Keratinocyte (primary cell): ENCODE results near the gene MRTFB. TPM values are rescaled to one million over a fixed set of nuclear protein-coding genes. Genes with fewer than 3 reads are reported as not detected.

Experiments
- DNase-seq: peaks from one replicate; pipeline ENCODE4 v3.0.0-alpha.2; 2011; ENCODE audit warnings: low read depth, missing footprints, low spot score
- FAIRE-seq: peaks from 2 replicates; lab custom pipeline; 2011; peaks lifted over from hg19 to GRCh38; lab: Jason Lieb, UNC
- H2AFZ ChIP-seq: 2 replicates; pipeline ENCODE4 v1.6.0; 2012; ENCODE audit warnings: low read length, control low read depth, inconsistent platforms; ENCODE audit not compliant: control insufficient read depth
- H3K27ac ChIP-seq: 2 replicates; pipeline ENCODE4 v1.5.1; 2011; ENCODE audit warnings: low read length; ENCODE audit not compliant: control insufficient read depth, insufficient read depth
- H3K27me3 ChIP-seq: 3 replicates; pipeline ENCODE4 v1.6.0; 2011; ENCODE audit warnings: low read length; ENCODE audit not compliant: control insufficient read depth, insufficient read depth; ENCODE audit errors: extremely low read depth
- H3K36me3 ChIP-seq, 2 experiments: 2 replicates in 1 of 2; 3 replicates in 1 of 2; pipeline ENCODE4 v1.5.1; 2011; ENCODE audit warnings: low read length in 2 of 2, mild to moderate bottlenecking in 1 of 2; ENCODE audit not compliant: control insufficient read depth in 2 of 2, insufficient read depth in 2 of 2; ENCODE audit errors: extremely low read depth in 1 of 2
- H3K4me1 ChIP-seq: 3 replicates; pipeline ENCODE4 v1.5.1; 2011; ENCODE audit warnings: low read length; ENCODE audit not compliant: control insufficient read depth, insufficient read depth; ENCODE audit errors: extremely low read depth
- H3K4me2 ChIP-seq: 3 replicates; pipeline ENCODE4 v1.6.0; 2011; ENCODE audit warnings: low read depth, low read length; ENCODE audit not compliant: control insufficient read depth, insufficient read depth; ENCODE audit errors: extremely low read depth
- H3K4me3 ChIP-seq, 3 experiments: fragments of 200-600 bp in 1 of 3; sonication (generic) in 1 of 3; 2 replicates in 2 of 3; 3 replicates in 1 of 3; pipeline ENCODE4 v1.5.1; 2011 to 2016; ENCODE audit warnings: low read length in 3 of 3, mild to moderate bottlenecking in 3 of 3, control low read depth in 2 of 3, inconsistent platforms in 1 of 3, low read depth in 1 of 3, mixed read lengths in 1 of 3, mixed run types in 1 of 3, moderate library complexity in 1 of 3; ENCODE audit not compliant: control insufficient read depth in 2 of 3, insufficient read depth in 2 of 3; ENCODE audit errors: extremely low read depth in 1 of 3
- H3K79me2 ChIP-seq: 2 replicates; pipeline ENCODE4 v1.6.0; 2012; ENCODE audit warnings: low read length; ENCODE audit not compliant: control insufficient read depth, insufficient read depth
- H3K9ac ChIP-seq: 3 replicates; pipeline ENCODE4 v1.6.0; 2011; ENCODE audit warnings: low read length; ENCODE audit not compliant: control insufficient read depth, insufficient read depth; ENCODE audit errors: extremely low read depth
- H3K9me1 ChIP-seq: 3 replicates; pipeline ENCODE4 v1.6.0; 2011; ENCODE audit warnings: low read length; ENCODE audit not compliant: control insufficient read depth, insufficient read depth; ENCODE audit errors: extremely low read depth
- H3K9me3 ChIP-seq: 2 replicates; pipeline ENCODE4 v1.5.1; 2012; ENCODE audit warnings: low read depth, low read length; ENCODE audit not compliant: control insufficient read depth
- H4K20me1 ChIP-seq: 3 replicates; pipeline ENCODE4 v1.6.0; 2011; ENCODE audit warnings: low read length; ENCODE audit not compliant: control insufficient read depth, insufficient read depth; ENCODE audit errors: extremely low read depth
- CTCF ChIP-seq, 3 experiments: IDR thresholded peaks in 1 of 3; conservative IDR thresholded peaks in 1 of 3; optimal IDR thresholded peaks in 1 of 3; 2 replicates in 2 of 3; 3 replicates in 1 of 3; pipeline versions ENCODE3 to v1.5.1; 2011; ENCODE audit warnings: low read length in 3 of 3, mild to moderate bottlenecking in 3 of 3, moderate library complexity in 2 of 3, control low read depth in 1 of 3, inconsistent platforms in 1 of 3; ENCODE audit not compliant: insufficient read depth in 2 of 3; ENCODE audit errors: extremely low read depth in 1 of 3
- EZH2 ChIP-seq: IDR thresholded peaks from one replicate; pipeline ENCODE4 v1.6.1; 2012; ENCODE audit warnings: inconsistent platforms, mild to moderate bottlenecking, low read length, moderate library complexity
- dilution Hi-C: fragments of 300-500 bp; cut with MboI; formaldehyde crosslinking; loops from one replicate; pipeline ENCODE4 v1.7.0; 2020; ENCODE audit warnings: low sequenced_read_pairs; ENCODE audit not compliant: extremely low pct_ligation_motif_present
- polyA plus RNA-seq, 5 experiments: library from polyadenylated mRNA; depleted of rRNA in 3 of 5; stranded (reverse) in 3 of 5; stranded (forward) in 1 of 5; unstranded in 1 of 5; fragments of >200 nt; gene quantifications; 1 replicate in 1 of 5; 2 replicates in 3 of 5; 3 replicates in 1 of 5; pipeline versions ENCODE4 v1.2.1 to v1.2.3, GENCODE V29; 2011 to 2012; ENCODE audit warnings: missing spikeins in 2 of 5, low read depth in 1 of 5, low replicate concordance in 1 of 5

The MRTFB gene
- polyA plus RNA-seq, 1 donor (not counting 4 experiments of a cell fraction or from before 2014, with no cell fraction given) = 12.1 TPM

- Histone ChIP-seq H3K4me1 (peaks cover 9% of the 10 kb centered on the region), H3K27ac (no peak overlapping the region), H4K20me1 (no peaks in the 10 kb centered on the region), H3K36me3 (no peaks in the 10 kb centered on the region), H2AFZ (no peak overlapping the region), H3K9me3 (no peaks in the 10 kb centered on the region), H3K9ac (no peak overlapping the region), H3K27me3 (no peaks in the 10 kb centered on the region), H3K79me2 (no peaks in the 10 kb centered on the region), H3K9me1 (no peaks in the 10 kb centered on the region), H3K4me2 (no peak overlapping the region), H3K4me3 (no peak overlapping the region)
- TF ChIP-seq EZH2 = no peak
- TF ChIP-seq CTCF (optimal IDR thresholded peaks at IDR 0.05 in 1 of 3, IDR thresholded peaks at IDR 0.05 in 1 of 3, conservative IDR thresholded peaks at IDR 0.05 in 1 of 3; ENCODE audit: extremely low read depth in 1 of 3, insufficient read depth in 2 of 3, low read length in 3 of 3) = no peak
- FAIRE-seq (no peak), DNase-seq (no peak)
- dilution Hi-C loops = no loop called here
Measured at GRCh38 chr16:14198572-14198971, 127.5 kb downstream of the MRTFB start.

- Histone ChIP-seq H3K27ac (no peak overlapping the region), H3K79me2 (no peaks in the 10 kb centered on the region), H3K4me2 (peak overlapping the region; percentile 5), H3K9me1 (no peaks in the 10 kb centered on the region), H3K9me3 (no peaks in the 10 kb centered on the region), H3K36me3 (no peaks in the 10 kb centered on the region), H2AFZ (no peak overlapping the region), H3K9ac (no peak overlapping the region), H3K4me3 (no peak overlapping the region), H3K27me3 (no peaks in the 10 kb centered on the region), H3K4me1 (peaks cover 9% of the 10 kb centered on the region), H4K20me1 (no peaks in the 10 kb centered on the region)
- no peak for FAIRE-seq
- no peak for TF ChIP-seq EZH2
- TF ChIP-seq CTCF (optimal IDR thresholded peaks at IDR 0.05 in 1 of 3, IDR thresholded peaks at IDR 0.05 in 1 of 3, conservative IDR thresholded peaks at IDR 0.05 in 1 of 3; ENCODE audit: extremely low read depth in 1 of 3, insufficient read depth in 2 of 3, low read length in 3 of 3) = no peak
- dilution Hi-C loops = no loop called here
- DNase-seq = no peak
Measured at GRCh38 chr16:14199199-14199598, 128.1 kb downstream of the MRTFB start.
